Right lung (tissue), 5 donors: ENCODE data around the gene RAD51B. TPM values are rescaled to one million over a fixed set of nuclear protein-coding genes. Genes with fewer than 3 reads are reported as not detected.
A peak's percentile ranks its signal among the peaks of the same experiment; 100 is the strongest.

Source experiments
- DNase-seq, 2 donors: peaks; one replicate each; pipeline ENCODE4 v3.0.0-alpha.2; 2013
- polyA plus RNA-seq, 5 donors: library from polyadenylated mRNA; unstranded; fragments of 120-200 nt; gene quantifications; one replicate each; pipeline versions ENCODE4 v1.2.1 to v1.2.3, GENCODE V29; 2013; ENCODE audit warnings: inconsistent platforms in 1 of 5, low replicate concordance in 1 of 5; ENCODE audit not compliant: insufficient read length in 5 of 5, insufficient read depth in 1 of 5

Gene RAD51B
- polyA plus RNA-seq, 5 donors, result 8.1 to 15.5 (median 11.8) TPM

GRCh38 chr14:68379510-68380328 lies 560.1 kb downstream of the RAD51B start:
- no peak for DNase-seq

- DNase-seq, result no peak
Measured at GRCh38 chr14:68380329-68380741, 560.8 kb downstream of the RAD51B start.

- peak in 1 of 2 donors; percentile 71 for DNase-seq
Measured at GRCh38 chr14:68384335-68384734, 564.8 kb downstream of the RAD51B start.

- no peak for DNase-seq
Measured at GRCh38 chr14:68384881-68385280, 565.3 kb downstream of the RAD51B start.

- DNase-seq, result no peak
Measured at GRCh38 chr14:68386446-68386845, 566.9 kb downstream of the RAD51B start.

GRCh38 chr14:68386950-68387779 lies 567.6 kb downstream of the RAD51B start:
- DNase-seq, result no peak

GRCh38 chr14:68389943-68390342 lies 570.4 kb downstream of the RAD51B start:
- no peak for DNase-seq

GRCh38 chr14:68390741-68391140 lies 571.2 kb downstream of the RAD51B start:
- no peak for DNase-seq

GRCh38 chr14:68391311-68392014 lies 571.9 kb downstream of the RAD51B start:
- DNase-seq, result peak; percentile 52 to 59

- peak in 1 of 2 donors; percentile 68 for DNase-seq
Measured at GRCh38 chr14:68392393-68393141, 573.0 kb downstream of the RAD51B start.

- no peak for DNase-seq
Measured at GRCh38 chr14:68393259-68393658, 573.7 kb downstream of the RAD51B start.

GRCh38 chr14:68394118-68394763 lies 574.7 kb downstream of the RAD51B start:
- DNase-seq, result no peak

- no peak for DNase-seq
Measured at GRCh38 chr14:68394764-68395143, 575.2 kb downstream of the RAD51B start.

GRCh38 chr14:68395604-68396003 lies 576.0 kb downstream of the RAD51B start:
- no peak for DNase-seq

GRCh38 chr14:68396461-68396860 lies 576.9 kb downstream of the RAD51B start:
- no peak for DNase-seq

GRCh38 chr14:68397371-68397811 lies 577.8 kb downstream of the RAD51B start:
- DNase-seq, result no peak

GRCh38 chr14:68397822-68398221 lies 578.2 kb downstream of the RAD51B start:
- no peak for DNase-seq

- DNase-seq, result no peak
Measured at GRCh38 chr14:68398370-68398769, 578.8 kb downstream of the RAD51B start.

- no peak for DNase-seq
Measured at GRCh38 chr14:68399971-68400370, 580.4 kb downstream of the RAD51B start.

GRCh38 chr14:68401317-68401716 lies 581.7 kb downstream of the RAD51B start:
- DNase-seq, result no peak

- DNase-seq, result no peak
Measured at GRCh38 chr14:68401855-68402254, 582.3 kb downstream of the RAD51B start.
